ENCODE results near the gene SEMA3C.

Gene SEMA3C

DNA sequence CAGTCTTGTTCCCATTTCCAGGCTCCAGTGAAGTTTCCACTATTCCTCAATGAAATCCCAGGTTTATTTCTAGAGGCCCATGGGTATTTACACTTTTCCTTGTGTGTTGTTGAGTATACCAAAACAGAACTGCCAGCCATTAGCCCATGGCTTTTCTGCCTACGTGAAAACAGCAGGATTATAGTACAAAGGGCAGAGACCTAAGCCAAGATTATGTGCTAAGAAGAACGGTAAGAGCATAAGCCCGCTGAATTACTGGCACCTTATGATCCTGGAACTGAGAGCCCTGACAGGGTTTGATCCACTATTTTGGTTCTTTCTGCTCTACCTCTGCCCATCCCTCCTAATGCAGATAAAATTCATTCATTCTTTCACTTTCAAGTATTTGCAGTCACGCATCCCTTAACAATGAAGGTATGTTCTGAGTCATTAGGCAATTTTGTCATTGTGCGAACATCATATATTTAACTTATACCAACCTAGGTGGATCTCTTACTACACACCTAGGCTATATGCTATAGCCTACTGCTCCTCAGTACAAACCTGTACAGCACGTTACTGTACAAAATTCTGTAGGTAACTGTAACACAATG lies 16.0 kb downstream of the SEMA3C start:
- Histone ChIP-seq H3K4me1 (no peaks in the 10 kb centered on the region), H3K36me3 (ENCODE audit: control insufficient read depth, insufficient read depth, low read length) (no peaks in the 10 kb centered on the region), H3K4me3 (ENCODE audit: low read depth, low read length) (no peak overlapping the region), H3K9ac (no peak overlapping the region), H3K9me3 (ENCODE audit: control insufficient read depth, low read length) (no peaks in the 10 kb centered on the region), H3K79me2 (no peaks in the 10 kb centered on the region), H2AFZ (no peak overlapping the region), H3K27me3 (ENCODE audit: control insufficient read depth, insufficient read depth, low read length) (no peaks in the 10 kb centered on the region), H3K4me2 (ENCODE audit: low read length) (no peak overlapping the region), H3K27ac (no peak overlapping the region)
- TF ChIP-seq, protein P1, sequence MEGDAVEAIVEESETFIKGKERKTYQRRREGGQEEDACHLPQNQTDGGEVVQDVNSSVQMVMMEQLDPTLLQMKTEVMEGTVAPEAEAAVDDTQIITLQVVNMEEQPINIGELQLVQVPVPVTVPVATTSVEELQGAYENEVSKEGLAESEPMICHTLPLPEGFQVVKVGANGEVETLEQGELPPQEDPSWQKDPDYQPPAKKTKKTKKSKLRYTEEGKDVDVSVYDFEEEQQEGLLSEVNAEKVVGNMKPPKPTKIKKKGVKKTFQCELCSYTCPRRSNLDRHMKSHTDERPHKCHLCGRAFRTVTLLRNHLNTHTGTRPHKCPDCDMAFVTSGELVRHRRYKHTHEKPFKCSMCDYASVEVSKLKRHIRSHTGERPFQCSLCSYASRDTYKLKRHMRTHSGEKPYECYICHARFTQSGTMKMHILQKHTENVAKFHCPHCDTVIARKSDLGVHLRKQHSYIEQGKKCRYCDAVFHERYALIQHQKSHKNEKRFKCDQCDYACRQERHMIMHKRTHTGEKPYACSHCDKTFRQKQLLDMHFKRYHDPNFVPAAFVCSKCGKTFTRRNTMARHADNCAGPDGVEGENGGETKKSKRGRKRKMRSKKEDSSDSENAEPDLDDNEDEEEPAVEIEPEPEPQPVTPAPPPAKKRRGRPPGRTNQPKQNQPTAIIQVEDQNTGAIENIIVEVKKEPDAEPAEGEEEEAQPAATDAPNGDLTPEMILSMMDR (IDR thresholded peaks at IDR 0.05) = no peak

- Histone ChIP-seq H3K9me3 (ENCODE audit: control insufficient read depth, low read length) (no peaks in the 10 kb centered on the region), H3K36me3 (ENCODE audit: control insufficient read depth, insufficient read depth, low read length) (no peaks in the 10 kb centered on the region), H3K4me1 (no peaks in the 10 kb centered on the region), H3K27ac (no peak overlapping the region), H3K79me2 (no peaks in the 10 kb centered on the region), H3K4me3 (ENCODE audit: low read depth, low read length) (no peak overlapping the region), H3K9ac (no peak overlapping the region), H2AFZ (no peak overlapping the region), H3K27me3 (ENCODE audit: control insufficient read depth, insufficient read depth, low read length) (no peaks in the 10 kb centered on the region), H3K4me2 (ENCODE audit: low read length) (no peak overlapping the region)
- TF ChIP-seq, protein P1 (IDR thresholded peaks at IDR 0.05) = no peak
These were observed 16.8 kb downstream of the SEMA3C start for GRCh38 chr7:80902019-80902418.

GRCh38 chr7:80900583-80901576 lies 18.0 kb downstream of the SEMA3C start:
- no peaks in the 10 kb centered on the region for H3K79me2 ChIP-seq
- TF ChIP-seq, protein P1 (IDR thresholded peaks at IDR 0.05) = no peak
- no peak overlapping the region for H3K4me2 ChIP-seq (ENCODE audit: low read length)
- H3K4me1 ChIP-seq = no peaks in the 10 kb centered on the region
- no peaks in the 10 kb centered on the region for H3K27me3 ChIP-seq (ENCODE audit: control insufficient read depth, insufficient read depth, low read length)
- H3K4me3 ChIP-seq (ENCODE audit: low read depth, low read length) = no peak overlapping the region
- H3K36me3 ChIP-seq (ENCODE audit: control insufficient read depth, insufficient read depth, low read length) = no peaks in the 10 kb centered on the region
- H2AFZ ChIP-seq = no peak overlapping the region
- H3K27ac ChIP-seq = no peak overlapping the region
- no peak overlapping the region for H3K9ac ChIP-seq
- H3K9me3 ChIP-seq (ENCODE audit: control insufficient read depth, low read length) = no peaks in the 10 kb centered on the region

GRCh38 chr7:80896906-80897598 lies 21.8 kb downstream of the SEMA3C start:
- Histone ChIP-seq H3K9me3 (ENCODE audit: control insufficient read depth, low read length) (no peaks in the 10 kb centered on the region), H3K36me3 (ENCODE audit: control insufficient read depth, insufficient read depth, low read length) (no peaks in the 10 kb centered on the region), H3K4me2 (ENCODE audit: low read length) (no peak overlapping the region), H3K4me1 (no peaks in the 10 kb centered on the region), H2AFZ (no peak overlapping the region), H3K4me3 (ENCODE audit: low read depth, low read length) (no peak overlapping the region), H3K27me3 (ENCODE audit: control insufficient read depth, insufficient read depth, low read length) (no peaks in the 10 kb centered on the region), H3K79me2 (no peaks in the 10 kb centered on the region), H3K27ac (no peak overlapping the region), H3K9ac (no peak overlapping the region)
- TF ChIP-seq, protein P1 (IDR thresholded peaks at IDR 0.05) = no peak

Measured in parathyroid adenoma (tissue), 2 donors.